Measurements from ENCODE around the gene DCDC1.

Gene DCDC1

GRCh38 chr11:31089117-31089516 lies 280.4 kb downstream of the DCDC1 start:
- H3K27ac ChIP-seq (ENCODE audit: poor library complexity, severe bottlenecking), result no peak overlapping the region
- ATAC-seq (ENCODE audit: low read depth) (no peak), DNase-seq (ENCODE audit: low spot score) (no peak)
- no peak for TF ChIP-seq CTCF (IDR thresholded peaks at IDR 0.05; ENCODE audit: poor library complexity, severe bottlenecking)
- no peaks in the 10 kb centered on the region for H3K27me3 ChIP-seq (ENCODE audit: insufficient read depth, poor library complexity, severe bottlenecking)
- no peak overlapping the region for H3K4me3 ChIP-seq (ENCODE audit: severe bottlenecking)
- H3K4me1 ChIP-seq (ENCODE audit: insufficient read depth, poor library complexity, severe bottlenecking), result no peaks in the 10 kb centered on the region
- peaks cover 2% of the 10 kb centered on the region for H3K9me3 ChIP-seq (ENCODE audit: severe bottlenecking)
- no peaks in the 10 kb centered on the region for H3K36me3 ChIP-seq (ENCODE audit: low read depth)

- DNase-seq (ENCODE audit: low spot score), result no peak
- no peak overlapping the region for H3K27ac ChIP-seq (ENCODE audit: poor library complexity, severe bottlenecking)
- no peaks in the 10 kb centered on the region for H3K4me1 ChIP-seq (ENCODE audit: insufficient read depth, poor library complexity, severe bottlenecking)
- H3K36me3 ChIP-seq (ENCODE audit: low read depth), result no peaks in the 10 kb centered on the region
- TF ChIP-seq CTCF (IDR thresholded peaks at IDR 0.05; ENCODE audit: poor library complexity, severe bottlenecking), result no peak
- no peak for ATAC-seq (ENCODE audit: low read depth)
- H3K9me3 ChIP-seq (ENCODE audit: severe bottlenecking), result no peaks in the 10 kb centered on the region
- H3K4me3 ChIP-seq (ENCODE audit: severe bottlenecking), result no peak overlapping the region
- H3K27me3 ChIP-seq (ENCODE audit: insufficient read depth, poor library complexity, severe bottlenecking), result no peaks in the 10 kb centered on the region
These were observed 299.9 kb downstream of the DCDC1 start for GRCh38 chr11:31069447-31070205.

DNA sequence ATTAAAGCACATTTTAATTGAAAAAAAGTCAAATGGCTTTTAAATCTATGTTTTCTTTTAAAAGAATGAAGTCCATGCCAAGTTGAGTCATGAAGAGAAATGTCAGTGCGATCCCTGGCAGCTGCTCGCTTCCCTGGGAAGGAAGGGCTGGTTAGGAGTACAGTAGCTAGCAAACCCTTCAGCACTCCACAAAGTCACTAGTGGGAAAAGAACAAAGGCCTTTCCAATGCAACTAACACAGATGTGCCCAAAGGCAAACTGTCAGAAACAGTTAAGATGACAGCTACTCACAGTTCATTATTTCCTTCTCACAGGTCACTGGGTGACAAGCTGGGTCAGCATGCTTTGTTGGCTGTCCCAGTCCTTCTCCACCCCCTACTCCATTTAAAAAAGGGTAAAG lies 308.7 kb downstream of the DCDC1 start:
- H3K4me3 ChIP-seq (ENCODE audit: severe bottlenecking), result no peak overlapping the region
- H3K4me1 ChIP-seq (ENCODE audit: insufficient read depth, poor library complexity, severe bottlenecking), result no peaks in the 10 kb centered on the region
- no peaks in the 10 kb centered on the region for H3K36me3 ChIP-seq (ENCODE audit: low read depth)
- no peak for DNase-seq (ENCODE audit: low spot score)
- no peak for TF ChIP-seq CTCF (IDR thresholded peaks at IDR 0.05; ENCODE audit: poor library complexity, severe bottlenecking)
- H3K9me3 ChIP-seq (ENCODE audit: severe bottlenecking), result no peaks in the 10 kb centered on the region
- ATAC-seq (ENCODE audit: low read depth), result no peak
- no peaks in the 10 kb centered on the region for H3K27me3 ChIP-seq (ENCODE audit: insufficient read depth, poor library complexity, severe bottlenecking)
- H3K27ac ChIP-seq (ENCODE audit: poor library complexity, severe bottlenecking), result no peak overlapping the region

- Histone ChIP-seq H3K27me3 (ENCODE audit: insufficient read depth, poor library complexity, severe bottlenecking) (no peaks in the 10 kb centered on the region), H3K4me1 (ENCODE audit: insufficient read depth, poor library complexity, severe bottlenecking) (no peaks in the 10 kb centered on the region), H3K4me3 (ENCODE audit: severe bottlenecking) (no peak overlapping the region), H3K9me3 (ENCODE audit: severe bottlenecking) (no peaks in the 10 kb centered on the region), H3K36me3 (ENCODE audit: low read depth) (no peaks in the 10 kb centered on the region), H3K27ac (ENCODE audit: poor library complexity, severe bottlenecking) (no peak overlapping the region)
- ATAC-seq (ENCODE audit: low read depth) (no peak), DNase-seq (ENCODE audit: low spot score) (no peak)
- TF ChIP-seq CTCF (IDR thresholded peaks at IDR 0.05; ENCODE audit: poor library complexity, severe bottlenecking), result no peak
These were observed 310.0 kb downstream of the DCDC1 start for GRCh38 chr11:31059529-31059928.

DNA sequence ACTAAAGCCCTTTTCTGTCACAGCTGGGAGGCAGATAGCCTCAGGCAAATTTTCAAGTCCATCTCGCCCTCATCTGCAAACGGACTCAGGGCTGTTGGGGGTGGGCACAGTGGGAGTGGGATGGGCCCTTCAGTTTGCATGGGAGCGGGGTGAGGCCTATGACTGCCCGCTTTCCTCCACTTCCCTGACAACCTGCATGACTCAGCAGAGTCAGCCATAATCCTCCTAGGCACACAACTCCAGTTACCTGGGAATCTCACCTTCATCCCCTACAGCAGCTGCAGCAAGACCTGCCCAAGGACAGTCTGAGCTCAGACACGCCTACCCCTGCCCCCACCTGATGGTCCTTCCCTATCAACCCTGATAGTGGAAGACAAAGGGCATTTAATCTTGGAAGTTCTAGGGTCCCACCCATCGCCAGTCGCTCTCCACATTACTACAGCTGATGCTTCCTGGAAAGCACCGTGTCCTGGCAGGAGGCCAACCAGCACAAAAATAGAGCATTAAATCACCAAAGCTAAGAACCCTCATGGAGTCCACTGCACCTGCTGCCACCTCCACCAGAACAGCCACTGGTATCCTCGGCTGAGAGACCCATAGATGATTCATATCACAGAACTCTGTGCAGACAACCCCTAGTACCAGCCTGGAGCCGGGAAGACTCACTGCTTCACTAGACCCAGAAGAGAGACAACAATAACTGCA lies 319.3 kb downstream of the DCDC1 start:
- no peak overlapping the region for H3K27ac ChIP-seq (ENCODE audit: poor library complexity, severe bottlenecking)
- DNase-seq (ENCODE audit: low spot score) (no peak), ATAC-seq (ENCODE audit: low read depth) (no peak)
- H3K9me3 ChIP-seq (ENCODE audit: severe bottlenecking), result no peaks in the 10 kb centered on the region
- no peak for TF ChIP-seq CTCF (IDR thresholded peaks at IDR 0.05; ENCODE audit: poor library complexity, severe bottlenecking)
- H3K36me3 ChIP-seq (ENCODE audit: low read depth), result no peaks in the 10 kb centered on the region
- no peak overlapping the region for H3K4me3 ChIP-seq (ENCODE audit: severe bottlenecking)
- H3K4me1 ChIP-seq (ENCODE audit: insufficient read depth, poor library complexity, severe bottlenecking), result no peaks in the 10 kb centered on the region
- no peaks in the 10 kb centered on the region for H3K27me3 ChIP-seq (ENCODE audit: insufficient read depth, poor library complexity, severe bottlenecking)

All from RWPE2 (cell line).